IPS-NIHi7 (cell line): ENCODE measurements around the gene SQSTM1.

Experiments
- DNase-seq: peaks from one replicate; pipeline ENCODE4 v3.0.0; 2012; ENCODE audit warnings: mixed read lengths; ENCODE audit errors: extremely low spot score

Gene SQSTM1

DNA sequence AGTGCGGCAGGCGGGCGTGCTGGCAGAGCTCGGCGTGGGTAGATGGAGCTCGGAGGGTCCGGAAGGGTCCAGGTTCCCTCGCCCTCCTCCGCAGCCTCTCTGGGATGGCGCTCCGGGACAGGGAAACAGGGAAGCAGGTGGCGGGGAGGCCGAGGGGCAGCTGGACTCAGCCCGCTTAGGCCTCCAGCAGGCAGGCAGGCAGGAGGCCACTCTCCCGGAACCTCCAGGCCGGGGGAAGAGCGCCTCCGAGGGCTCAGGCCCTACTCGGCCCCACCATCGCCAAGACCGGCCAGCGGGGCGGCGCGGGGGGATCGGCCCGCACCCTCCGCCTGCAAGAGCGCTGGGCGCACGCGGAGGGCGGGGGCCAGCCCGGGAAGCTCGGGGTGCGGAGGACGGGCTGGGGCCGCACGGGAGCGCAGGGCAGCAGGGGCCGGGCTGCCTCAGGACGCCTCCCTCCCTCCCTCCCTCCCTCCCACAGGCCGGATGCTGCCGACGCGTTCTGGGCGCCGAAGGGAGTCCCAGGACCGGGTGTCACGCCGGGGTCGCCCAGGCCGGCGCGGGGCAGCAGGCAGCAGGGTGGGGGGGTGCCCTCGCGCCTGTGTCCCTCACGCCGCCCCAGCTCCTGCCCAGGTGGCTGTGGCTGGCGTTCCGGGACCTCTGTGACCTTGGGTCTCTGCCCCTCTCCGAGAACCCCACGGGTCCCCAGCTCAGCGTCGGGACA lies 15.0 kb upstream of the SQSTM1 start:
- no peak for DNase-seq

DNA sequence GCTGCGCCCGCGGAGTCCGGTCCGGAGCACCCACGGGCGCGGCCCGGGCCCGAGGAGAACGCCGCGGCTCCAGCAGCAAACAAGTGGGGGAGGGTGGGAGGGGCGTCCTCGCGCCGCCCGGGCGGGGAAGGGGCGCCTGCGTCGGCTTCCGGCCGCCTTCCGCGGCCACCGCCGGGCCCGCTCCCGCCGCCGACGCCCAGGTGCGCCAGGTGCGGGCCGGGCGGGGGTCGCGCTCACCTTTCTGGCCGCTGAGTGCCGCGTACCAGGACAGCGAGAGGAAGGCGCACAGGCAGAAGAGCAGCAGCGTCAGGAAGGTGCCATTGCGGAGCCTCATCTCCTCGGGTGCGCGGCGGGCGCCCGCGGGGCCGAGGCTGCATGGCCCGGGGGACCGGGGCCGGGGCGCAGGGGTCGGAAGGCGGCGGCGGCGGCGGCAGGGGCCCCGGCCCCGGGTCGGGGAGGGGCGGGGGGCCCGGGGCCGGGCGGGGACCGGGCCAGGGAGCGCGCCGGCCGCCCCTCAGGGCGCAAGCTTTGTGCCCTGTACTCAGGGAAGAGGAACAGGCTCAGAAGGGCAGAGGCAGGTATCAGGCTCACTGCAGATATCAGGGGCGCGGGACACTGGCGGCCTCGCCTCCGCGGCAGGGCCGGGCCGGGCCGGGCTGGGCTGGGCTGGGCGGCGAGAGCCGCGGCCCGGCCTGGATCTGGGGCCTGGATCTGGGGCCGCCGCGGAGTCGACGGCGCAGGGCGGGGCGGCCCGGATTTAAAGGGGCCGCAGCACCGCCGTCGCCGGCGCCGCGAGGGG lies 14.3 kb upstream of the SQSTM1 start, which contains the start of gene MGAT4B:
Gene MGAT4B, minus strand, starts transcription at position 617 of the 799 bp plus-strand sequence. Its CDS starts 283 bp downstream, at position 334.
- DNase-seq: peak; percentile 81

DNA sequence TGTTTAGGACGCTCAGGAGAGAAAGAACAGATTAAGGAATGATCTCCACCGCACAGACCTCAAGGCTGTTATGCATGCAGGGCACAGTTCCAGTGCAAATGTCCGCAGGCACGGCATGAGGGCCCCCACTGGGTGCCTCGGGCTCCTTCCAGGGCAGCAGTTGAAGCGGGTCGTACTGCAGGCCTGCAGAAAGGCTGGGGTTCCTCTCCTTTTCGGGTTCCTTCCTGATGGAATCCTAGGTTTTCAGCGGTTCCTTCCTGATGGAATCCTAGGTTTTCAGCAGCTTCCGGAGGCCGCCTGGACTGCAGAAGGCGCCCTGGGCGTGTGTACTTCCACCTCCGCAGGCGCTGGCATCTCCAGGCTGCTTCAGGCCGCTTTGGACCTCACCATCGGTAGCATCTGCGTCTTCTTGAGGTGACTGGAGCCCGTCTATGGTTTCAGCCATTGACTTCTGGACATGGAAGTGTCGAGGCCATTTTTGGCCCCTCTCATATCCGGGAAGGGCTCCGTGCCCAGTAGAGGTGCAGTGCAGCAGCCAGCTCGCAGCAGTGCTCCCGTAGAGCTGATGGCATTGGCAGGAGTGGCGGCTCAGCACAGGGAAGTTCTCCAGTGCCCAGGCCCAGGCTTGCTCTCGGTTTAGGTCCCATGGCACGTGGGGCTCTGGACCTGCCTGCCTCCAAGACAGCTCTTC lies 8.4 kb upstream of the SQSTM1 start:
- DNase-seq: no peak

DNA sequence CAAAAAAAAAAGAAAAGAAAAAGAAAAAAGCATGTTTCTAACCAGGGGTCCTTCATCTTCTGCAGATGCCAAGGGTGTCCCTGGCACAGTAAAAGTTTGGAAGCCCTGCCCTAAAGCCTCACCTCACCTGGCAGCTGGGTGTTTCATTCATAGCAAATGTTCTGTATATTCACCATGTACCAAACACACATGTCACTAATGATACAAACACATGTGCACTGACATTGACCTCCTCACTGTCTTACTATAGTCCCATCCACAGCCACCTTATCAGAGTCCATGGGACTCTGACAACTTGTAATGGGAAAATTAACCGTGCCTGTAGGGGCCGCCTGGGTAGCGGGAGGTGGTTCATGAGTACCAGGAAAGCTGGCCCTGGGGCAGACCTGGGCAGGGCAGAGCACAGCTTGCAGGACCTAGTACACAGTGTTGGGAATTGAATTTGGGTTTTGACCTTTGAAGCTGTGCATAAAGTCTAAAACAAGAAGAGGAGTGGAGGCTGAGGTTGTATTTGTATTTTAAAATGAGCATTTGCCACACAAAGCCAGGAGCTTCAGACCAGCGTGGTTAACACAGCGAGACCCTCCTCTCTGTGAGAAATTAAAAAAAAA lies 7.6 kb upstream of the SQSTM1 start:
- DNase-seq: no peak

DNA sequence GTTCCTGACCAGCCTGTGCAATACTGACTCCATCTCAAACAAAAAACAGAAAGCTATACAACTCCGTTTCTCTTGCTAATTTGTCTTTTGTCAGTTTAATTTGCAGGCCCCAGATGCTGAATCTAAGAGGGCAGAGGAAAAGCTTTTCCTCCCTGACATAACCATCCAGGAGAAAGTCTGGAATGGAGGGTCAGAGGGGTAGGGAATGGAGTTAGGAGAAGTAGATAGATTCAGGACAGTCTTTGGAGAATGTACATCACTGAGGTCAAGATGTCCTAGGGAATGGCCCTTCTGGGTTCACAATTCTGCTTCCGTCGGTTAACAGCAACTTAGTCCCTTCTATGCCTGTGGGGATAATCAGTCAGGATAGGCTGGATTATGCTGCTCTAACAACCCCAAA lies 6.6 kb upstream of the SQSTM1 start:
- no peak for DNase-seq

DNA sequence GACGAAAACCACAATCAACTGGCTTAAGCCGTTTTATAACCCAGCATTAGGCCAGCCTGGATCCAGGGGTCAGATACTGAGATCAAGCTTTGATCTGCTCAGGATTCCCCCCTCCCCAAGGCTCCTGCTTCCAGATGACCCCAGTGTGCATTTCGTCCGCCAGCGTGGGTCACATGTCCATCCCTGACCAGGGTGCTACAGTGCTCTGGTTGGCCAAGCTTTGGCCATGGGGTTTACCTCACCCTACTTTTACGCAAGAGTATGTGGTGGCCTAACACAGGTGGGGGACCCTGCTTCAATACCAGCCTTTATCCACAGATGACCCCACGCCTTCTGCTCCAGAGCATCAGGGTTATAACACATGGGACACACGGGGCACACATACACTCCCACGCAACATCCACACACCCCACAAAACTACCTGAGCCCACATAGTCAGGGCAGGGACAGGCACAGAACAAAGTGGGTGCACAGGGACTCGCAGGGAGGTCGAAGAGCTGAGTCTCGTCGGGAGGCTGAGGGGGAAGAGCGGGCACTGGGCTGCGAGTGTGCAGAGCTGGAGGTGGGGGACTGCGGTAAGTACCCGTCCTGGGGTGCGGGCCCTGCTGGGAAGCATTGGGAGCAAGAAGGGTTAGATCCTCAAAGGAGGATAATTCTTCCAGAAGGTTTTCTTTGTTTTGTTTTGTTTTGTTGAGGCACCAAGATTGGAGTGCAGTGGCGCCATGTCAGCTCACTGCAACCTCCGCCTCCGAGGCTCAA lies 5.0 kb upstream of the SQSTM1 start:
- DNase-seq: no peak

DNA sequence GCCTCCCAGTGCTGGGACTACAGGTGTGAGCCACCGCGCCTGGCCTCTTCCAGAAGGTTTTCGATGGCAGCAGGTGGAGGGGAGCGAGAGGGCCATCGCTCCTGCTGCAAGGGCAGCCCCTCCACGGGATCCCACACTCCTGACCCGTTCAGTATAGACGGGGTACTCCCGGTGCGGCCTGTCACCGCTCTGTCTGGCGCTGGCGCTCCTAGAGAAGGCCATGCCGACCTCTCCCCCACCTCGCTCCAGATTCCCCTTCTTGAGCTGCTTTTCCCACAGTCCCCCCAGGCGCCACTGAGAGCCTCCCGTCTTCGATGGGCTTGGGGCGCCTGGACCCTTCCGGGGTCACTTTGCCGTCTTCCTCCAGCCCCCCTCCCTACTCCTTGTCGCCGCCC lies 4.3 kb upstream of the SQSTM1 start:
- no peak for DNase-seq

DNA sequence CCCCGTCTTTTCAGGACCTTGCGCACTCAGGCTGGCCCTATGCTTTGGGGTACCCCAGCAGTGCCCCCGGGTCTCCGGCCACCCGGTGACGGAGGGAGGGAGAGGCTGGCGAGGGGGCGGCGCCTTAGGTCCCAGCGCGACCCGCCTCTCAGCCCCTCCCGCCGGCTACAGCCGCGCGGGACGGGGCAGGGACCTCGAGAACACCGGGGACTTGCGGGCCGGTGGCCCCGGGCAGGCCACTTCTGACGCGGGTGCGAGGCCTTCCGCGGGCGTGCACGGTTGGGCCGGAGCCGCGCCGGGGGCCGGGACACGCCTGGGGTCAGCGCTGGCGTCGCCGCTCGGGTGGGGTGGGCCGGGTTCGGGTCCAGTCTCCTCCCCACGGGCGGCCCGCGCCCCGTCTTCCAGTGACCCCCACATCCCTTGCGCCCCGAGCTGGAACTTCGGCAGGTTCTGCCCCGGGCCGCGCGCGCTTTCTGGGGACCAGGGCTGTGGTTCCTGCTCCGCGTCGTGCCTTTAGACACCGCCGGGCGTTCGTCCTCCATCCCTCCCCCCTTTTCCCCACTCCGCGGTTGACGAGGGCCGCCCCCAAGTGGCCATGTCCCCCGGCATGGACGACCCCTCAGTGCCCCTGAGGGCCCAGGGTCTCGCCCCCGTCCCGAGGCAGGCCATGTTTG lies 3.8 kb upstream of the SQSTM1 start:
- DNase-seq: no peak

DNA sequence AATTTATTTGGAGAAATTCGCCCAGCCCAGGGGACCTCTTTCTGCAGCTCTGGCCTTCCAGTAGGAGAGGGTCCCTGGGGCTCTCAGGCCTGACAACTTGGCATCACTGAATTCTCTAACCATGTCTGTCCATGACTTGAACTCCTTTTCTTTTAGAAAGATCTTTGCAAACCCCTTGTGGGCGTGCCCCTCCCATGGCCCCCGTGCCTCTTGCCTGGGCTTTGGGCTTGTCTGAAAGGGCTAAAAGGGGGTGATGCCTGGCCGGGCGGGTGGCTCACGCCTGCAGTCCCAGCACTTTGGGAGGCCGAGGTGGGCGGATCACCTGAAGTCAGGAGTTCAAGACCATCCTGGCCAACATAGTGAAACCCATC lies 3.2 kb upstream of the SQSTM1 start:
- DNase-seq: no peak

DNA sequence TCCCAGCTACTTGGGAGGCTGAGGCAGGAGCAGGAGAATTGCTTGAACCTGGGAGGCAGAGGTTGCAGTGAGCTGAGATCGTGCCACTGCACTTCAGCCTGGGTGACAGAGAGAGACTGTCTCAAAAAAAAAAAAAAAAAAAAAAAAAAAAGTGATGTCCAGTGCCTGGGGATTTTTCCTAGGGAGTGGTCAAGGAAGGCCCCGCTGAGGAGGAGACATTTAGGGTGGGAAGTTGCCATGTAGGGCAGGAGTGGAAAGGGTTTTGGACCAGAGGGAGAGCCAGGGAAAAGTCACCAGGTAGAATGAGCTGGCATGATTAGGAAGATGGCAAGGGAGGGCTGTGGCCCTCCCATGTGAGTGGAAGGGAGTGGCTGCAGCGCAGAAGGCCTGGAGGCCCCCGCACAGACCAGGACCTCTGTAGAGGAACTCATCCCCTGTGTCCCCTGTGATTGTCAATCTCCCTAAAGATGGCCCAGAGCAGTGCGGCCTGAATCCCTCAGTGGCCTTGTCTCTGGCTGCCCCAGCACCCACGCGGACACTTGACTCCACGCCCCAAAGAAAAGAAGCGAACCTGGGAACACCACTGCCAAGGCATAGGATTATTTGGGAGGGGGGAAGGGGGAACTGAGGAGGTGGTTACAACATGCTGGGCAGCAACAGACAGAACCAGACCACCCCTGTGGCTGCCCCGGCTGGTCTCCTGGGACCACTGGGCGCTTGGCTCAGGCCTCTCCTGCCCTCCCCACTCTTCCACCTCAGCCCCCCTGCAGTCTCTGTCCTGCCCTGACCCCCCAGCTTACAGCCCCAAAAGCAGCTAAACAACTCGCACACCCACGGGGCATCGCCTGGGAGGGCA lies 2.6 kb upstream of the SQSTM1 start:
- DNase-seq: no peak

DNA sequence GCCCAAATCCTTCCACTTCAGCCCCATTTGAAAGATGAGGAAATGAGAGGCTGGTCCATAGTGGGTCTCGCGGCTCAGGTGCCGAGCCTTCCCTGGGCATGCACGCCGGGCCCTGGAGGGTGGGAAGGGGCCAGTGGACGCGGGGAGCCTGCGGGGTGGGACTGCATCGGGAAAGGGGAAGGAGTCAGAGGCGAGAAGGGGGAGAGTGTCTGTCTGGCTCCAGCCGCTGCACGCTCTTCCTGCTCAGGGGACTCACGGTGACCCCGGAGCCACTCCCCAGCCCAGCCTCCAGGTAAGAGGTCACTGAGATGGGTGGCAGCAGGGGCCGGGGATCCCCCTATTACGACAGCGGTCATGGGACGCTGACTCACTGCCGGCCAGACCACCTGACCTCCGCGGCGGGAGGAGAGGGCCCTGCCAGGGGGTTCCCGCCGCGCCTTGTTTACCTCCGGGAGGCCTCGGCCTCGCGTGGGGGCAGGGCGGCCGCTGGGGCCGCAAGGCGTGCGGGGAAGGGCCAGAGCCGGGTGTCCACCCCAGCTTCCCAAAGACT lies 1.9 kb upstream of the SQSTM1 start:
- peak; percentile 67 for DNase-seq

DNA sequence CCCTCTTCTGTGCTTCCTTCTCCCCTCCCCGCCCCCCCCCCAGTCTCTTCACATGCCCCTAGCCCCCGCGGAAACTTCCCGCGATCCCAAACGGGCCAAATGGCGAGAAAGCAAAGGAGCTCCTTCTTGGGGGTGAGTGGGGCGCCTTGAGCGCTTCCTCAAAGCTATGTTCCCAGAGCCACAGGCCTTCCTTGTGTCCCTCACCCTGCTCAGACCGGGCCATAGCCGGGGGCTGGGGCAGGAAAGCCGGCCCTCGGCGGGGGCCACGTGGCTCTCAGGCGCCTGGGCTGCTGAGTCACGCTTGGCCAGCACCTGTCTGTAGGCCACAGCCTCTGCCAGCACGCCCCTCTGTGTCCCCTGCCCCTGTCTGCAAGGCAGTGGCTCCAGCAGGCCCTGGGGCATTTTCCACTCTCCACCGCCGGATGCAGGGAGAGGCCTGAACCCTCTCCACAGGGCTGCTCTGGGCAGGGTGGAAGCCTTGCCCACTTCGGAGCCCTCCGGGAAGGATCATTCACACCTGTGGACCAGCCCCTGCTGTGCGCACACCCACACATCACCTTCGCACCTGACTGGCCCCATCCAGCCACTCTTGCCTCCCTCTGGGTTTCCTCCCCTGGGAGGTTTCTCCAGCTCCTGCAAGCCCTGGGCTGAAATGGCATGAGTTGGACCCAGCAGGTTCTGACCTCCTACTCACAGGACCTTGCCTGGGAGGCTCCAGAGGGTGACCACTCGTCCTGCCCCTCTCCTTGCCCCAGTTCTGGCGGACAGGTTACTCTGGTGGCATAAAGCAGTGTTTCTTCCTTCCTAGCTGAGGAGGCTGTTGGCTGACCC lies 1.2 kb upstream of the SQSTM1 start:
- peak; percentile 64 for DNase-seq

DNA sequence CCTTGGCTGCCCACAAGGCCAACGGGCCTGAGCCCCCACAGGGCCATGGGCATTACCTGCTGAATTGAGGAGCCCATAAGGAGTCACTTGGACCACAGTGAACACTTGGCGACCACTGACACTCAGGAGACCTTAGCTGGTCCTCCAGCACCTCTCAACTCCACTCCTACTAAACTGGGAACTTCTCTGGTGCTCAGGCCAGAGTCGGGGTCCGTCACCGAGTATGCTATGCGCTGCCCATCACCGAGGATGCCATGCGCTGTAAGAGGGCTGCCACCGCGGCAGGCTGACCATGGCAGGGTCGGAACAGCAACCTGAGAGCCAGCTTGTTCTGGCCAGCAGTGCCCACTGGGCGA lies 600 bp upstream of the SQSTM1 start:
- no peak for DNase-seq

DNA sequence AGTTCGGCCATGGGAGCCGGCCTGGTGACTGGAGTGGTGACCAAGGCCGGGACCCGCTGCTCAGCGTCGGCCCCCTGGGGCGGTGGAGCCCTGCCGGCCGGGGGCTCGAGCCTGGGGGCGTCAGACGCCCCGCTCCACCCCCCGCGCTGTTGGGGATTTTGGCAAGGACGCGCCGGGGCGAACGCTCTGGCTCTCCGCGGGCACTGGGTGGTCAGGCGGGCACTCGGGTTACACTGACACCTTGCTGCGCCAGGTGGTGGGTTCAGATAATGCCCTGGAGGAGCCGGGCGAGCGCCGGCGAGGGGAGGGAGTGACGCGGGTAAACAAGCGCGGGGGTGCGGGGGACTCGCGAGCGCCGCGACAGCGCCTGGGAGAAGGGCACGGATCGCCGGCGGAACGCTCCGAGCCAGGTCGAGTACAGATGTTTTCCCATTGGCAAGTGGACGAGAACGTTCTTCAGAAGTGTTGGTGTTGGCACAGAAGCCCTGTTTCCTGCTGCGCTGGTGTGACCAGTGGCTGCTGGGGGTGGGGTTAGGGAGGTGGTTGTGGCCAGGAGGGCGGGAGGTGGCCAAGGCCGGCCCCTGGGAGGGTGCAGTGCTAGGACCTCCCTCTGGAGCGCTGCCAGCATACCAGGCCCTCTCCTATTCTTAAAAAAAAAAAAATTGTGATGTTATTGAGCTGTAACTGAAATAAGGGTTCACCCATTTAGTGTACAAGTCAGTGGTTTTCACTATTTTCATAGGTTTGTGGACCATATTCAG lies 773 bp downstream of the SQSTM1 start:
- peak; percentile 90 for DNase-seq

DNA sequence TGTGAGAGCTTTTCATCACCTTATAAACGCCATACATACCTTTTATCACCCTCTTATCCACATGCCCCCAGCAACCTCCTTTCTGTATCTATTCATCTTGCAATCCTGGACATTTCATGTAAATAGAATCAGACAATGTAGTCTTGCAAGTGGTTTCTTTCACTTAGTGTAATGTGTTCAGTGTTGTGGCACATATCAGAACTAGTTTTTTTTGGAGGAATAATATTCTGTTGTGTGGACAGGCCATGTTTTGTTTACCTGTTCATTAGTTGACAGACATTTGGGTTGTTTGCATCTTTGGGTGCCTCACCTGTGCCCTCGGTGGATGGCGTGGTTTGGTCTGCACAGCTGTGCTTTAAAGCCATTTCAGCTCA lies 1.3 kb downstream of the SQSTM1 start:
- DNase-seq: no peak

DNA sequence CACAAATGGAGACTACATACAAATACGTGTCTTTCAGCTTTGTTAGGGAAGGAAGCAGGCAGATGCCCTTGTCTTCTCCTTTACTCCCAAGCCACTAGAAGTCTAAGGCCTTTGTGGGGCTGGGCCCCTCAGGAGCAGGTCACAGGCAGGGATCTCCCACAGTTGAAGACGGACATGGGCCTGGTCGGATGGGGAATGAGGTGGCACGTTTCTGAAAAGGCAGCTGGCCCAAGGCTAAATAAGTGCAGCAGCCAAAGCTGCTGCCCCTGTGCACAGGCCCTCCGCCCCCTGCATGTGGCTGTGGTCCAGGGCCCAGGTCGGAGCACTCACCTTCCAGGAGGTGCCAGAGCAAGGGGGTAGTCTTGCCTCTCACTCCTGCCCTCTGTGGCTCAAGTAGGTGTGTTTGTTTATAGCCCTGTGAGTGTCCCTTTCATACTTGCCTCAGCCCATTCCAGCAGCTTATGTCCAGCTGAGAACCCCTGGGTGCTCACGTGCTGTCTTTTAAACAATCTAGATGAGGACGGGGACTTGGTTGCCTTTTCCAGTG lies 1.8 kb downstream of the SQSTM1 start:
- DNase-seq: no peak

DNA sequence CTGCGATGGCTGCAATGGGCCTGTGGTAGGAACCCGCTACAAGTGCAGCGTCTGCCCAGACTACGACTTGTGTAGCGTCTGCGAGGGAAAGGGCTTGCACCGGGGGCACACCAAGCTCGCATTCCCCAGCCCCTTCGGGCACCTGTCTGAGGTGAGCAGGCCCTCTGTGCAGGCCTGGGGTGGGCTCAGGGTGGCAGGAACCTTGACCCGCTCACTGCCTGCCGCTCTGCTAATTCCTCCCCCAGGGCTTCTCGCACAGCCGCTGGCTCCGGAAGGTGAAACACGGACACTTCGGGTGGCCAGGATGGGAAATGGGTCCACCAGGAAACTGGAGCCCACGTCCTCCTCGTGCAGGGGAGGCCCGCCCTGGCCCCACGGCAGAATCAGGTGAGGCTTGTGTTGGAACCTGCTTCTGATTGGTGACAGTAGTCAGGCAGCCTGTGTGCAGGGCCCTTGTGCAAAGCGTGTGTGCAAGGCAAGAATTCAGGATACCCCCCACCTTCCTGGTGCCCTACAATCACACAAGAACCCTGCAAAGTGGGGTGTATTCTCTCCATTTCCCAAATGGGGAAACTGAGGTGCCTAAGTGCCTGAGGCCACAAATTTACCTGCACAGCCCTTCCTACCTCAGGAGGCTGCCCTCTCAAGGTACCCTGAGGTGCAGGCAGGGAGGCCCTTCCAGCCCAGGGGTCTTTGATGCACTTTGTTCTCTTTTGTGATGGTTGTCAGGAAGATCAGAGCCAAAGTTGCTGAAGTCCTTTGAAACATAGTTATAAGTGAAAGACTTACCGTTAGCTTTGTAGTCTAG lies 3.4 kb downstream of the SQSTM1 start:
- DNase-seq: no peak
